Measurements from ENCODE around the gene PHTF1.
"Not testable (repeated sequence)": the region's sequence is repeated elsewhere in the genome, so short reads cannot be mapped to it uniquely, and the experiment has no call there.

Gene PHTF1

DNA sequence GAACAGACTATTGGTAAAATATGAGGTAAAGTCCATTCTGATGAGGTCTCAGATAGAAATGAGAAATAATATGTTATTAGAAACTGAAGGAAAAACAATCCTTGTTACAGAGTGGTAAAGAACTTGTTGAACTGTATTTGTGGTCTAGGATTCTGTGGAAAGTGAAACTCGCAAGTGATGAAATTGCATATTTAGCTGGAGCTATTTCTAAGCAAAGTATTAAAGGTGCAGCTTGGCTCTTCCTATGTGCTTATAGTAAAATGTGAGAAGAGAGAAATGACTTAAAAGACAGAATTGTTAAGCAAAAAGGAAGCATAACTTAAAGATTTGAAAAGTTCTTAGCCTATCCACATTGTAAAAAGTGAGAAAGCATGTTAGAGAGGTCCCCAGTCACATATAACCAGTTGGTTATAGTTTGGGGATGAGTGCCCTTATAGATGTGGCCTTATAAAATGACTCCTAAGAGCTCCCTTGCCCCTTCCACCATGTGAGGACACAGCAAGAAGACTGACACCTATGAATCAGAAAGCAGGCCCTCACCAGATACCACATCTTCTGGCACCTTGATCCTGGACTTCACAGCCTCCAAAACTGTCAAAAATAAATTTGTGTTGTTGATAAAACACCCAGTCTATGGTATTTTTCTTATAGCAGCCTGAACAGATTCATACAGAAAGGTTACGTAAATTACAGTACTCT, 24.8 kb downstream of the PHTF1 start:
- H3K27me3 ChIP-seq (ENCODE audit: insufficient read depth, low read depth, severe bottlenecking): no peaks in the 10 kb centered on the region
- TF ChIP-seq, protein P1, sequence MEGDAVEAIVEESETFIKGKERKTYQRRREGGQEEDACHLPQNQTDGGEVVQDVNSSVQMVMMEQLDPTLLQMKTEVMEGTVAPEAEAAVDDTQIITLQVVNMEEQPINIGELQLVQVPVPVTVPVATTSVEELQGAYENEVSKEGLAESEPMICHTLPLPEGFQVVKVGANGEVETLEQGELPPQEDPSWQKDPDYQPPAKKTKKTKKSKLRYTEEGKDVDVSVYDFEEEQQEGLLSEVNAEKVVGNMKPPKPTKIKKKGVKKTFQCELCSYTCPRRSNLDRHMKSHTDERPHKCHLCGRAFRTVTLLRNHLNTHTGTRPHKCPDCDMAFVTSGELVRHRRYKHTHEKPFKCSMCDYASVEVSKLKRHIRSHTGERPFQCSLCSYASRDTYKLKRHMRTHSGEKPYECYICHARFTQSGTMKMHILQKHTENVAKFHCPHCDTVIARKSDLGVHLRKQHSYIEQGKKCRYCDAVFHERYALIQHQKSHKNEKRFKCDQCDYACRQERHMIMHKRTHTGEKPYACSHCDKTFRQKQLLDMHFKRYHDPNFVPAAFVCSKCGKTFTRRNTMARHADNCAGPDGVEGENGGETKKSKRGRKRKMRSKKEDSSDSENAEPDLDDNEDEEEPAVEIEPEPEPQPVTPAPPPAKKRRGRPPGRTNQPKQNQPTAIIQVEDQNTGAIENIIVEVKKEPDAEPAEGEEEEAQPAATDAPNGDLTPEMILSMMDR (IDR thresholded peaks at IDR 0.05; ENCODE audit: low read depth, low read length): no peak
- peaks cover 26% of the 10 kb centered on the region; the same call in 1 of the 2 replicates for H3K36me3 ChIP-seq
- no peak for DNase-seq
- H3K4me3 ChIP-seq (ENCODE audit: low read depth, low read length): no peak overlapping the region
- H3K9me3 ChIP-seq (ENCODE audit: severe bottlenecking): no peaks in the 10 kb centered on the region
- no peak overlapping the region for H3K27ac ChIP-seq

DNA sequence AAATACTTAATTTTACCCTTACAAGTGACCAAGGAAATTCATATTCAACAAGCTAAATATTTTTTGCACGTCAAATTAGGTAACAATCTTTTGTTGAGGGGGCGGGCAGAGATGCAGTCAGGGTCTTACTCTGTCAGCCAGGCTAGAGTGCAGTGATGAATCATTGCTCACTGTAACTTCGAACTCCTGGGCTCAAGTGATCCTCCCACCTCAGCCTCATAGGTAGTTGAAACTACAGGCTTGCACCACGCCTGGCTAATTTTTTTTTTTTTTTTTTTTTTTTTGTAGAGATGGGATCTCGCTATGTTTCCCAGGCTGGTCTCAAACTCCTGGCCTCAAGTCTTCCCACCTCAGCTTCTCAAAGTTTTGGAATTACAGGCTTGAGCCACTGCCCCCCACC, 26.5 kb downstream of the PHTF1 start:
- no peaks in the 10 kb centered on the region for H3K9me3 ChIP-seq (ENCODE audit: severe bottlenecking)
- TF ChIP-seq, protein P1 (IDR thresholded peaks at IDR 0.05; ENCODE audit: low read depth, low read length): no peak
- H3K27ac ChIP-seq: no peak overlapping the region
- H3K4me3 ChIP-seq (ENCODE audit: low read depth, low read length): no peak overlapping the region
- H3K36me3 ChIP-seq: peaks cover 23% of the 10 kb centered on the region; the same call in 1 of the 2 replicates
- no peak for DNase-seq
- no peaks in the 10 kb centered on the region for H3K27me3 ChIP-seq (ENCODE audit: insufficient read depth, low read depth, severe bottlenecking)

DNA sequence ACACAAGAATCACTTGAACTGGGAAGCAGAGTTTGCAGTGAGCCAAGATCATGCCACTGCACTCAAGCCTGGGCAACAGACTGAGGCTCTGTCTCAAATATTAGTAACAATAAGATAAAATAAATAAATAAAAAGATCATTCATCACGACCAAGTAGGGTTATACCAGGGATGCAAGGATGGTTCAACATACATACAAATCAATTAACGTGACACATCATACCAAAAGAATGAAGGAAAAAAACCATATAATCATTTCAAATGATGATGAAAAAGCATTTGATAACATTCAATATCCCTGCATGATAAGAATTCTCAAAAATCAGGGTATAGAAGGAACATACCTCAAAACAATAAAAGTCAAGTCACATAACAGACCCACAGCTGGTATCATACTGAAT, 38.3 kb downstream of the PHTF1 start:
- no peak overlapping the region for H3K4me3 ChIP-seq (ENCODE audit: low read depth, low read length)
- peaks cover 47% of the 10 kb centered on the region for H3K36me3 ChIP-seq
- TF ChIP-seq, protein P1 (IDR thresholded peaks at IDR 0.05; ENCODE audit: low read depth, low read length): no peak
- H3K9me3 ChIP-seq (ENCODE audit: severe bottlenecking): peaks cover 6% of the 10 kb centered on the region
- H3K27me3 ChIP-seq (ENCODE audit: insufficient read depth, low read depth, severe bottlenecking): no peaks in the 10 kb centered on the region
- no peak for DNase-seq
- H3K27ac ChIP-seq: no peak overlapping the region

DNA sequence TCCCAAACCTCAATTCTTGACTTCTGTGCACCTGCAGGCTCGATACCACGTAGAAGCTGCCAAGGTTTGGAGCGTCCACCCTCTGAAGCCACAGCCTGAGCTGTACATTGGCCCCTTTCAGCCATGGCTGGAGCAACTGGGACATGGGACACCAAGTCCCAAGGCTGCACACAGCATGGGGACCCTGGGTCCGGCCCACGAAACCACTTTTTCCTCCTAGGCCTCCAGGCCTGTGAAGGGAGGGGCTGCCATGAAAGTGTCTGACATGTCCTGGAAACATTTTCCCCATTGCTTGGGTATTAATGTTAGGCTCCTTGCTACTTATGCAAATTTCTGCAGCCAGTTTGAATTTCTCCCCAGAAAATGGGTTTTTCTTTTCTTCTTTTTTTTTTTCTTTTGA, 40.7 kb downstream of the PHTF1 start:
- DNase-seq; H3K27me3 ChIP-seq (ENCODE audit: insufficient read depth, low read depth, severe bottlenecking); H3K9me3 ChIP-seq (ENCODE audit: severe bottlenecking); H3K27ac ChIP-seq; H3K4me3 ChIP-seq (ENCODE audit: low read depth, low read length): not testable (repeated sequence)
- H3K36me3 ChIP-seq: peaks cover 41% of the 10 kb centered on the region

DNA sequence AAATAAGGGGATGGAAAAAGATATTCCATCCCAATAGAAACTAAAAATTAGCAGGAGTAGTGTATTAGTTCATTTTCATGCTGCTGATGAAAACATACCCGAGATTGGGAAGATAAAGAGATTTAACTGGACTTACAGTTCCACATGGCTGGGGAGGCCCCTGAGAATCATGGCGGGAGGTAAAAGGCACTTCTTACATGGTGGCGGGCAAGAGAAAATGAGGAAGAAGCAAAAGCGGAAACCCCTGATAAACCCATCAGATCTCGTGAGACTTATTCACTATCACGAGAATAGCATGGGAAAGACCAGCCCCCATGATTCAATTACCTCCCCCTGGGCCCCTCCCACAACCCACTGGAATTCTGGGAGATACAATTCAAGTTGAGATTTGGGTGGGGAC, 41.8 kb downstream of the PHTF1 start:
- not testable (repeated sequence) for H3K27ac ChIP-seq; H3K27me3 ChIP-seq (ENCODE audit: insufficient read depth, low read depth, severe bottlenecking); H3K4me3 ChIP-seq (ENCODE audit: low read depth, low read length); DNase-seq; H3K9me3 ChIP-seq (ENCODE audit: severe bottlenecking)
- H3K36me3 ChIP-seq: peaks cover 43% of the 10 kb centered on the region

DNA sequence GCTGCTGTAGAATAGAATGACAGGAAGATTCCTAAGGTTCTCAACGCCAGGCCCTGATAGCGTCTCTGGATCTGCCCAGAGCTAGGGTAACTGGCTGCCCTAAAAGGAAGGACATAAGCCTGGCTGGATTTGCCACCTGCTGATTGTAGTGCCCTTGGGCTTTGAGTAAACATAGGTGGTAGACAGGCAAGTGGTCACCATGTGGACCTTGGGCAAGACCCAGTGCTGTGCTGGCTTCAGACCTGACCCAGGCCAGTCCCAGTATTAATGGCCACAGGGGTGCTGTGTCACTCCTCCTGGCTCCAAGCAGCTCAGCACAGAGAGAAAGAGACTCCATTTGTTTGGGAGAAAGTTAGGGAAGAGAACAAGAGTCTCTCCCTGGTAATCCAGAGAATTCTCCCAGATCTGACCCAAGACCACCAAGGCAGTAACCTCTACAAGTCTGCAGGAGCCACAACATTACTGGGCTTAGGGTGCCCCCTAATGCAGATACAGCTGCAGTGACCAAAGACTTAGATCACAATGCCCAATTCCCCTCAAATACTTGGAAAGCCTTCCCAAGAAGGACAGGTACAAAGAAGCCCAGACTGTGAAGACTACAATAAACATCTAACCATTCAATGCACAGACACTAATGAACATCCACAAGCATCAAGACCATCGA, 44.5 kb downstream of the PHTF1 start:
- Histone ChIP-seq H3K36me3 (peaks cover 39% of the 10 kb centered on the region), H3K27ac (no peak overlapping the region), H3K4me3 (ENCODE audit: low read depth, low read length) (no peak overlapping the region), H3K27me3 (ENCODE audit: insufficient read depth, low read depth, severe bottlenecking) (no peaks in the 10 kb centered on the region), H3K9me3 (ENCODE audit: severe bottlenecking) (peaks cover 3% of the 10 kb centered on the region)
- TF ChIP-seq, protein P1 (IDR thresholded peaks at IDR 0.05; ENCODE audit: low read depth, low read length): no peak
- no peak for DNase-seq

Data from WERI-Rb-1 (cell line).